Mesothelial cell of epicardium (in vitro differentiated cells): Measurements from ENCODE around the gene DENND5B. TPM values are rescaled to one million over a fixed set of nuclear protein-coding genes. Genes with fewer than 3 reads are reported as not detected.
A peak's percentile ranks its signal among the peaks of the same experiment; 100 is the strongest.

ENCODE experiments used
- DNase-seq, 2 experiments: peaks; one replicate each; pipeline ENCODE4 v3.0.0; 2021; ENCODE audit warnings: low spot score in 2 of 2; ENCODE audit not compliant: unreplicated experiment in 2 of 2
- H3K27ac Mint-ChIP-seq: 2 replicates; pipeline ENCODE4 v1.8.0; 2021; ENCODE audit warnings: mixed read lengths
- H3K27me3 Mint-ChIP-seq: 2 replicates; pipeline ENCODE4 v1.8.0; 2021; ENCODE audit warnings: low read depth, mixed read lengths
- H3K36me3 Mint-ChIP-seq: 2 replicates; pipeline ENCODE4 v1.8.0; 2021; ENCODE audit warnings: mixed read lengths
- H3K4me1 Mint-ChIP-seq: 2 replicates; pipeline ENCODE4 v1.8.0; 2021; ENCODE audit warnings: mixed read lengths
- H3K4me3 Mint-ChIP-seq: 2 replicates; pipeline ENCODE4 v1.8.0; 2021; ENCODE audit warnings: mild to moderate bottlenecking, moderate library complexity, mixed read lengths
- H3K9me3 Mint-ChIP-seq: 2 replicates; pipeline ENCODE4 v1.8.0; 2021; ENCODE audit warnings: mixed read lengths
- total RNA-seq: library from RNA; stranded (reverse); gene quantifications from 3 replicates; pipeline ENCODE4 v1.2.1, GENCODE V29; 2021
- TF ChIP-seq, protein P1 (sequence below): fragments of 200-600 bp; sonication (generic); IDR thresholded peaks from one replicate; pipeline ENCODE4 v1.5.0; 2021; ENCODE audit warnings: antibody characterized with exemption; ENCODE audit not compliant: unreplicated experiment

DENND5B gene
- 27.1 to 27.7 TPM (median 27.2 TPM) in 3 replicates for total RNA-seq

GRCh38 chr12:31590642-31591379, at the start of gene DENND5B:
Gene DENND5B (minus strand): TSS chr12:31591136. CDS start chr12:31590832, 304 bp downstream.
- Mint-ChIP-seq H3K4me1 (peaks cover 38% of the 10 kb centered on the region), H3K27ac (peak within 1 kb of the TSS; percentile 91), H3K27me3 (no peaks in the 10 kb centered on the region)

GRCh38 chr12:31634620-31635019, 43.7 kb upstream of the DENND5B start:
- DNase-seq, result no peak
- Mint-ChIP-seq H3K9me3 (peaks cover 3% of the 10 kb centered on the region), H3K36me3 (peaks cover 2% of the 10 kb centered on the region), H3K27ac (no peak overlapping the region), H3K4me1 (peaks cover 17% of the 10 kb centered on the region), H3K27me3 (no peaks in the 10 kb centered on the region), H3K4me3 (no peak overlapping the region)
- TF ChIP-seq, protein P1, sequence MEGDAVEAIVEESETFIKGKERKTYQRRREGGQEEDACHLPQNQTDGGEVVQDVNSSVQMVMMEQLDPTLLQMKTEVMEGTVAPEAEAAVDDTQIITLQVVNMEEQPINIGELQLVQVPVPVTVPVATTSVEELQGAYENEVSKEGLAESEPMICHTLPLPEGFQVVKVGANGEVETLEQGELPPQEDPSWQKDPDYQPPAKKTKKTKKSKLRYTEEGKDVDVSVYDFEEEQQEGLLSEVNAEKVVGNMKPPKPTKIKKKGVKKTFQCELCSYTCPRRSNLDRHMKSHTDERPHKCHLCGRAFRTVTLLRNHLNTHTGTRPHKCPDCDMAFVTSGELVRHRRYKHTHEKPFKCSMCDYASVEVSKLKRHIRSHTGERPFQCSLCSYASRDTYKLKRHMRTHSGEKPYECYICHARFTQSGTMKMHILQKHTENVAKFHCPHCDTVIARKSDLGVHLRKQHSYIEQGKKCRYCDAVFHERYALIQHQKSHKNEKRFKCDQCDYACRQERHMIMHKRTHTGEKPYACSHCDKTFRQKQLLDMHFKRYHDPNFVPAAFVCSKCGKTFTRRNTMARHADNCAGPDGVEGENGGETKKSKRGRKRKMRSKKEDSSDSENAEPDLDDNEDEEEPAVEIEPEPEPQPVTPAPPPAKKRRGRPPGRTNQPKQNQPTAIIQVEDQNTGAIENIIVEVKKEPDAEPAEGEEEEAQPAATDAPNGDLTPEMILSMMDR, result no peak

More at GRCh38 chr12:31590642-31591379, at the start of gene DENND5B:
- Mint-ChIP-seq H3K36me3 (no peaks in the 10 kb centered on the region), H3K4me3 (peak within 1 kb of the TSS; percentile 91), H3K9me3 (no peaks in the 10 kb centered on the region)
- TF ChIP-seq, protein P1, result no peak
- peak; percentile 74 to 83 for DNase-seq

DNA sequence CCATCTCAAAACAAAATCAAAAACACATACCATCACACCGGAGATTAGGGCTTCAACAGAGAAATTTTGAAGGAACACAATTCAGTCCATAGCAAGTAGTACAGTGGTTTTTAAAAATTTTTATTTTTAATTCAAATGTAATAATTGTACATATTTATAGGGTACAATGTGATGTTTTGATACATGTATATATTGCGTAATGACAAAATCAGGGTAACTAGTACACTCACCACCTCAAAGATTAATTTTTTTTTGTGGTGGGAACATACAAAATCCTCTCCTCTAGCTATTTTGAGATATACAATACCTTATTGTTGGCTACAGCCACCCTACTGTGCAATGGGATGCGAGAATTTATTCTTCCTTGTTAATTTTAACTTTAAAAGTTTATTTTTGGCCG, 42.5 kb upstream of the DENND5B start:
- Mint-ChIP-seq H3K27ac (no peak overlapping the region), H3K9me3 (peaks cover 3% of the 10 kb centered on the region), H3K36me3 (peaks cover 2% of the 10 kb centered on the region), H3K4me3 (no peak overlapping the region), H3K27me3 (no peaks in the 10 kb centered on the region), H3K4me1 (peaks cover 23% of the 10 kb centered on the region)
- DNase-seq, result no peak
- TF ChIP-seq, protein P1, result no peak

DNA sequence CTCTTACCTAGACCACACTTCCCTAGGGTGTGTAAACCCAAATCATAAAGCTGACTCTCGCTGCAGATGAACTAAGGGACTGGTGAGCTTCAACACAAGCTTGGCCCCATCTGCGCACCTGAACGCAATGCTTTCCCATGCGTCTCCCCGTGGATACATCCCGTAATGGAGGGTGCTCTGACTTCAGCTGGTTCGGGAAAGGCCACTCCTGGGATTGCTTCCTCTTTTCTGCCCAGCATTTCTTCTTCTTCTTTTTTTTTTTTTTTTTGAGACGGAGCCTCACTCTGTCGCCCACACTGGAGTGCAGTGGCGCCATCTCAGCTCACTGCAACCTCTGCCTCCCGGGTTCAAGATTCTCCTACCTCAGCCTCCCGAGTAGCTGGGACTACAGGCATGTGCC, 40.9 kb upstream of the DENND5B start:
- DNase-seq, result no peak
- Mint-ChIP-seq H3K9me3 (peaks cover 3% of the 10 kb centered on the region), H3K27ac (no peak overlapping the region), H3K36me3 (peaks cover 2% of the 10 kb centered on the region), H3K4me1 (peaks cover 26% of the 10 kb centered on the region), H3K4me3 (no peak overlapping the region), H3K27me3 (no peaks in the 10 kb centered on the region)
- TF ChIP-seq, protein P1, result no peak

- Mint-ChIP-seq H3K27ac (peak overlapping the region; percentile 35), H3K27me3 (no peaks in the 10 kb centered on the region), H3K4me1 (peaks cover 26% of the 10 kb centered on the region), H3K4me3 (no peak overlapping the region), H3K9me3 (peaks cover 3% of the 10 kb centered on the region), H3K36me3 (peaks cover 2% of the 10 kb centered on the region)
- no peak for DNase-seq
- TF ChIP-seq, protein P1, result no peak
These were observed 40.2 kb upstream of the DENND5B start for GRCh38 chr12:31631023-31631724.
